Measurements from ENCODE around the gene LANCL2. TPM values are rescaled to one million over a fixed set of nuclear protein-coding genes. Genes with fewer than 3 reads are reported as not detected.
"Not testable (repeated sequence)": the region's sequence is repeated elsewhere in the genome, so short reads cannot be mapped to it uniquely, and the experiment has no call there.

LANCL2 gene
- total and polyA plus RNA-seq, 2 donors from 2014 or later: 9.9 to 18.3 TPM

DNA sequence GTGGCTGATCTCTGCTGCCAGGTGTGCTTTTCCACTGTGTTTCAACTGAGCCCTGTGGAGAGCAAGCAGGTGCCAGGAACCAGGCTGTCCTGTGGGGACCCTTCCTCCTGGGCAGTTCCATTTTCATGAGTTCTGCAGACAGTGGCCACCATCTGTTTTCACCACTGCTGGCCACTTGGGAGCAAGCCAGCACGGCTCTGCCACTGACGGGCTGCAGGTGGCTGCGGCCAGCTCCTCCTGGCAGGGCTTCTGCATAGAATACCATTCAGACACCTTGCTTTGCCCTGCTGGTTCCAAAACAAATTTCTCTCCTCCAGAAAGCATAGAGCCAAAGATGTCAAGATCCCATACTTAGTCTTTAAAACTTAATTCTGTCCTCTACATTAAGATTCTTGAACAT lies 48.3 kb downstream of the LANCL2 start:
- no peaks in the 10 kb centered on the region for H3K27me3 ChIP-seq (ENCODE audit: control insufficient read depth, insufficient read depth, low read length)
- TF ChIP-seq, protein P1, sequence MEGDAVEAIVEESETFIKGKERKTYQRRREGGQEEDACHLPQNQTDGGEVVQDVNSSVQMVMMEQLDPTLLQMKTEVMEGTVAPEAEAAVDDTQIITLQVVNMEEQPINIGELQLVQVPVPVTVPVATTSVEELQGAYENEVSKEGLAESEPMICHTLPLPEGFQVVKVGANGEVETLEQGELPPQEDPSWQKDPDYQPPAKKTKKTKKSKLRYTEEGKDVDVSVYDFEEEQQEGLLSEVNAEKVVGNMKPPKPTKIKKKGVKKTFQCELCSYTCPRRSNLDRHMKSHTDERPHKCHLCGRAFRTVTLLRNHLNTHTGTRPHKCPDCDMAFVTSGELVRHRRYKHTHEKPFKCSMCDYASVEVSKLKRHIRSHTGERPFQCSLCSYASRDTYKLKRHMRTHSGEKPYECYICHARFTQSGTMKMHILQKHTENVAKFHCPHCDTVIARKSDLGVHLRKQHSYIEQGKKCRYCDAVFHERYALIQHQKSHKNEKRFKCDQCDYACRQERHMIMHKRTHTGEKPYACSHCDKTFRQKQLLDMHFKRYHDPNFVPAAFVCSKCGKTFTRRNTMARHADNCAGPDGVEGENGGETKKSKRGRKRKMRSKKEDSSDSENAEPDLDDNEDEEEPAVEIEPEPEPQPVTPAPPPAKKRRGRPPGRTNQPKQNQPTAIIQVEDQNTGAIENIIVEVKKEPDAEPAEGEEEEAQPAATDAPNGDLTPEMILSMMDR (IDR thresholded peaks at IDR 0.05; ENCODE audit: borderline replicate concordance, extremely low read depth, insufficient read depth): no peak
- H3K9me3 ChIP-seq (ENCODE audit: control insufficient read depth in 2 of 3, insufficient read depth in 1 of 3, low read length in 3 of 3): no peaks in the 10 kb centered on the region
- intact Hi-C loops (cut with DNase I): loop anchor here (5.0 kb wide), 1 partner anchor 136 kb away; no protein-coding TSS in a partner anchor
- H3K4me1 ChIP-seq (ENCODE audit: control insufficient read depth in 2 of 3, insufficient read depth in 2 of 3, low read depth in 1 of 3, low read length in 3 of 3): peaks cover 4 to 20% (median 11%) of the 10 kb centered on the region in 3 donors
- FAIRE-seq (no peak), DNase-seq (no peak)
- no peak overlapping the region for H3K27ac ChIP-seq (ENCODE audit: low read depth in 2 of 2, low read length in 2 of 2)
- no peak overlapping the region for H3K9ac ChIP-seq (ENCODE audit: low read length in 3 of 3)
- peaks cover 0 to 3% (median 3%) of the 10 kb centered on the region in 3 donors for H3K36me3 ChIP-seq (ENCODE audit: control insufficient read depth in 2 of 3, insufficient read depth in 3 of 3, low read length in 3 of 3)
- H3K4me3 ChIP-seq (ENCODE audit: low read length in 3 of 3): no peak overlapping the region

- intact Hi-C loops (cut with DNase I): no loop called here
These were observed 50.1 kb downstream of the LANCL2 start for GRCh38 chr7:55415173-55415778.

DNA sequence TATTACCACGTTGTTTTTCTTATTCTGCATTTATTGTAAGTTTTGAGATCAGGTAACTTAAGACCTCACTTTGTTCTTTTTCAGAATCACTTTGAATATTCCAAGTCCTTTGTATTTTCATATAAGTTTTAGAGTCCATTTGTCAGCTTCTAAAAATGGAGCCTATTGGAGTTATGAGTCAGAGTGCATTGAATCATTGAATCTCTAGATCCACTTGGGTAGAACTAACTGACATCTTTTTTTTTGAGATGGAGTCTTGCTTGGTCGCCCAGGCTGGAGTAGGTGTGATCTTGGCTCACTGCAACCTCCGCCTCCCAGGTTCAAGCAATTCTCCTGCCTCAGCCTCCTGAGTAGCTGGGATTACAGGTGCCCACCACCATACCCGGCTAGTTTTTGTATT lies 52.3 kb downstream of the LANCL2 start:
- DNase-seq; H3K27me3 ChIP-seq (ENCODE audit: control insufficient read depth, insufficient read depth, low read length); H3K4me1 ChIP-seq (ENCODE audit: control insufficient read depth in 2 of 3, insufficient read depth in 2 of 3, low read depth in 1 of 3, low read length in 3 of 3); H3K27ac ChIP-seq (ENCODE audit: low read depth in 2 of 2, low read length in 2 of 2); FAIRE-seq; H3K9me3 ChIP-seq (ENCODE audit: control insufficient read depth in 2 of 3, insufficient read depth in 1 of 3, low read length in 3 of 3); H3K9ac ChIP-seq (ENCODE audit: low read length in 3 of 3); intact Hi-C loops (cut with DNase I); H3K4me3 ChIP-seq (ENCODE audit: low read length in 3 of 3); H3K36me3 ChIP-seq (ENCODE audit: control insufficient read depth in 2 of 3, insufficient read depth in 3 of 3, low read length in 3 of 3): not testable (repeated sequence)

More at GRCh38 chr7:55415173-55415778, 50.1 kb downstream of the LANCL2 start:
- TF ChIP-seq, protein P1 (IDR thresholded peaks at IDR 0.05; ENCODE audit: borderline replicate concordance, extremely low read depth, insufficient read depth): peak; percentile 70
- Histone ChIP-seq H3K4me1 (ENCODE audit: control insufficient read depth in 2 of 3, insufficient read depth in 2 of 3, low read depth in 1 of 3, low read length in 3 of 3) (peaks cover 4 to 11% (median 6%) of the 10 kb centered on the region in 3 donors), H3K27ac (ENCODE audit: low read depth in 2 of 2, low read length in 2 of 2) (no peak overlapping the region), H3K9me3 (ENCODE audit: control insufficient read depth in 2 of 3, insufficient read depth in 1 of 3, low read length in 3 of 3) (no peaks in the 10 kb centered on the region), H3K27me3 (ENCODE audit: control insufficient read depth, insufficient read depth, low read length) (no peaks in the 10 kb centered on the region), H3K9ac (ENCODE audit: low read length in 3 of 3) (no peak overlapping the region), H3K36me3 (ENCODE audit: control insufficient read depth in 2 of 3, insufficient read depth in 3 of 3, low read length in 3 of 3) (peaks cover 0 to 3% (median 3%) of the 10 kb centered on the region in 3 donors), H3K4me3 (ENCODE audit: low read length in 3 of 3) (no peak overlapping the region)
- DNase-seq: peak in 4 of 5 donors; percentile 82 to 90 (median 85)
- FAIRE-seq: peak; percentile 87

DNA sequence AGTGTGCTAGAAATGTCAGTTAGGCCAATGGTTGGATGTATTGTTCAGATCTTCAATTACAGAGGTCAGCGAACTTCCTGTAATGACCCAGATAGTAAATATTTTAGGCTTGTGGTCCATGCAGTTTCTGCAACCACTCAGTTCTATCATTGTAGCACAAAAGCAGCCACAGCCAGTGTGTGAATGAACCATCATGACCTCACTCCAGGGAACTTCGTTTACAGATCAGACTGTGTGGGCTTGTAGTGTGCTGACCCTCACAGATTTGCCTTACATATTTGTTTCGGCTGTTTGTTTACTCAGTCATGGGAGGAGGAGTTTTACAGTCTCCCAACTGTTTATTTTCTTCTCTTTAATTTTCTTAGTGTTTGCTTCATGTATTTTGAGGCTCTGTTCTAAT lies 55.4 kb downstream of the LANCL2 start:
- no peak overlapping the region for H3K27ac ChIP-seq (ENCODE audit: low read depth in 2 of 2, low read length in 2 of 2)
- H3K9me3 ChIP-seq (ENCODE audit: control insufficient read depth in 2 of 3, insufficient read depth in 1 of 3, low read length in 3 of 3): no peaks in the 10 kb centered on the region
- H3K4me1 ChIP-seq (ENCODE audit: control insufficient read depth in 2 of 3, insufficient read depth in 2 of 3, low read depth in 1 of 3, low read length in 3 of 3): peaks cover 0 to 6% (median 3%) of the 10 kb centered on the region in 3 donors
- no peaks in the 10 kb centered on the region for H3K27me3 ChIP-seq (ENCODE audit: control insufficient read depth, insufficient read depth, low read length)
- H3K9ac ChIP-seq (ENCODE audit: low read length in 3 of 3): no peak overlapping the region
- peak in 3 of 5 donors; percentile 33 to 81 (median 67) for DNase-seq
- H3K36me3 ChIP-seq (ENCODE audit: control insufficient read depth in 2 of 3, insufficient read depth in 3 of 3, low read length in 3 of 3): peaks cover 0 to 3% (median 0%) of the 10 kb centered on the region in 3 donors
- intact Hi-C loops (cut with DNase I): no loop called here
- no peak for FAIRE-seq
- no peak overlapping the region for H3K4me3 ChIP-seq (ENCODE audit: low read length in 3 of 3)
- TF ChIP-seq, protein P1 (IDR thresholded peaks at IDR 0.05; ENCODE audit: borderline replicate concordance, extremely low read depth, insufficient read depth): no peak
